WI38 (cell line): Measurements from ENCODE around the gene ADPRM.

Experiments
- H3K4me3 ChIP-seq: 2 replicates; pipeline ENCODE4 v1.5.1; 2011; ENCODE audit warnings: low read depth, mild to moderate bottlenecking, control low read depth, low read length
- TF ChIP-seq, protein P1 (sequence below): IDR thresholded peaks from 2 replicates; pipeline ENCODE4 v1.5.1; 2012; ENCODE audit warnings: low read depth, mild to moderate bottlenecking, control low read depth, low read length

The ADPRM gene

DNA sequence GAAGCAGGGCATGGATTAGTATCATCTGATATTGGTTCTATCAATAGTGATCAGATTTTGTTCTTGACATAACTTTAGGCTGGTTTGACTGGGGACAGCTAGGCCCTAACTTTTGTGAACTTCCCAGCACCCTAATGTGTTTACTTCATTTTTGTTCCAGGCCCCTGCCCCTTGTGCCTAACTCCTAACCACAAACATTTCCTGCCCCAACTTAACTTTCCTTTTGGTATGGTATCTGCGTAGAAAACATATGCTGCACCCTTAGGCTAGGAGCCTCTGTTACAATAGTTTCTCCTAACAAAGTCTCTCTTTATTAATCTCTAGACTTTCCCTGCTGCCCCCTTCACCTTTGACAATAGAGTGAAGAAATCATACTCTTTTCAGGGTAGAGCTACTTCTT, 2.5 kb downstream of the ADPRM start:
- no peak overlapping the region for H3K4me3 ChIP-seq
- TF ChIP-seq, protein P1, sequence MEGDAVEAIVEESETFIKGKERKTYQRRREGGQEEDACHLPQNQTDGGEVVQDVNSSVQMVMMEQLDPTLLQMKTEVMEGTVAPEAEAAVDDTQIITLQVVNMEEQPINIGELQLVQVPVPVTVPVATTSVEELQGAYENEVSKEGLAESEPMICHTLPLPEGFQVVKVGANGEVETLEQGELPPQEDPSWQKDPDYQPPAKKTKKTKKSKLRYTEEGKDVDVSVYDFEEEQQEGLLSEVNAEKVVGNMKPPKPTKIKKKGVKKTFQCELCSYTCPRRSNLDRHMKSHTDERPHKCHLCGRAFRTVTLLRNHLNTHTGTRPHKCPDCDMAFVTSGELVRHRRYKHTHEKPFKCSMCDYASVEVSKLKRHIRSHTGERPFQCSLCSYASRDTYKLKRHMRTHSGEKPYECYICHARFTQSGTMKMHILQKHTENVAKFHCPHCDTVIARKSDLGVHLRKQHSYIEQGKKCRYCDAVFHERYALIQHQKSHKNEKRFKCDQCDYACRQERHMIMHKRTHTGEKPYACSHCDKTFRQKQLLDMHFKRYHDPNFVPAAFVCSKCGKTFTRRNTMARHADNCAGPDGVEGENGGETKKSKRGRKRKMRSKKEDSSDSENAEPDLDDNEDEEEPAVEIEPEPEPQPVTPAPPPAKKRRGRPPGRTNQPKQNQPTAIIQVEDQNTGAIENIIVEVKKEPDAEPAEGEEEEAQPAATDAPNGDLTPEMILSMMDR, result no peak

DNA sequence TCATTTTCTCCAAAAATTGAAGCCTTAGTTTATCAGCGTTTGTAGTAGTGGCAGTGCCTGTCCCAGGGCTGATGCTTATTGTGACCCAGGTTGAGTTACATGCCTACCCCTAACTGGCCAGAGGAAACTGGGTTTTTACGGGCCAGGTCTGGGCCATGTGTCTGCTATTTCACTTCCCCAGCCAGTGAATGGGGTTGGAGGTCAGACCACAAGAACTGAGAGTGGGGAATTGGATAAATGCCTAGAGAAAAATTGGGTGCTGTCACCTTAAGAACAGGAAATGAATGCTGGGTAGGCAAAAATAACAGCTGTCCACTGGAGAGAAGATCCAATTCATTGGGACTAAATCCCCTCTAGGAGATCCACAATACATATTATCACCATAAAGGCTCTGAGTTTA, 5.2 kb downstream of the ADPRM start:
- TF ChIP-seq, protein P1, result no peak
- no peak overlapping the region for H3K4me3 ChIP-seq

DNA sequence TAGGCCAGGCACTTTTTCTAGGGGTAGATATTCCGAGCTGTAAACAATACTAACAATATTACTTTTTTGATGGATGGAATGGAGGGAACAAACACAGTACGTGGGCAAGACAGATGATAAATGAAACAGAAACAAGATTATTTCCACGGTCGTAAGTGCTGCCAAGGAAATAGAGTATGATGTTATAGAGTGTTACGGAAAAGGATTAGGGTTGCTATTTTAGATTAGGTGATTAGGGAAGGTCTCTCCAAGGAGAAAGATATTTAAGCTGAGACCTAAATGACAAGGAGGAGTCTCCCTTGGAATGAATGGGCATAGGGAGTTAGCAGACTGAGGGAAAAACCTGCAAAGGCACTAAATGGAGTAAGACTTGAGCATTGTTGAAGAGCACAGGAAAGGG, 8.3 kb downstream of the ADPRM start:
- TF ChIP-seq, protein P1, result no peak

DNA sequence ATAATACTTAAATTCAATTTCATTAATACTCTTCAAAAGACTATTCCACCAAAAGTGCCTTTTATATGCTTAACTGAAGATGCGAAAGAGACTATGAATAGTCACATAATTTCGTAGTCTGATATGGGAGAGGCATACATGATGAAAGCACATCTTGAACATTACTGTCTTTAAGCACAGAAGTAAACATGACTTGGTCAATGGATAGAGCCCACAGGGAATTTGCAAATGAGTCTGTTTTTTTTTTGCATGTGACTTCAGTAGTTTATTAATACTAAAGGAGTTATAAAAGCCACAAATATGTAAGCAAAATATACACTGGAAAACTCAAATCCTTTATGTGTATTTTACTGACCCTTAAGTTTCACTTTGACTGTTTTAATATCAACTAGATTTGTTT, 15.9 kb downstream of the ADPRM start:
- no peak overlapping the region for H3K4me3 ChIP-seq
- TF ChIP-seq, protein P1, result no peak

More for the DNA sequence above, 8.3 kb downstream of the ADPRM start:
- no peak overlapping the region for H3K4me3 ChIP-seq

DNA sequence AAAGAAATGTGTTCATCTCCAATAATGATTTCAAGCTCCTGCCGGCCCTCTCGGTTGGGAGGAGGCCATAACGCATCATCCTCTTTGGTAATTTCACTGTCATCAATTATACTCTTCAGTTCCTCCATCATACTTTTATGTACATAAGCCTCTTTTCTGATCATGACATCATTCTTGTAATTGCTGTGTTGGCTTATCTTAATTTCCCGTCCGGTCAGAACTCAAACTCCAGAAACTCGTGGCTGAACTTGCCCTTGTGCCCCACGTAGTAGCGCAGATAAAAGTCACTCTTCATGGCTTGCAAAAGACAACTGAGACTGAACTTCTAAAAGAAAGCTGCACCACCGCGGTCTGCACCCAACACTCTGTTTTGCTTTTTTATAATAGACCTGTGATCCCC, 18.8 kb downstream of the ADPRM start:
- TF ChIP-seq, protein P1, result no peak
- no peak overlapping the region for H3K4me3 ChIP-seq

DNA sequence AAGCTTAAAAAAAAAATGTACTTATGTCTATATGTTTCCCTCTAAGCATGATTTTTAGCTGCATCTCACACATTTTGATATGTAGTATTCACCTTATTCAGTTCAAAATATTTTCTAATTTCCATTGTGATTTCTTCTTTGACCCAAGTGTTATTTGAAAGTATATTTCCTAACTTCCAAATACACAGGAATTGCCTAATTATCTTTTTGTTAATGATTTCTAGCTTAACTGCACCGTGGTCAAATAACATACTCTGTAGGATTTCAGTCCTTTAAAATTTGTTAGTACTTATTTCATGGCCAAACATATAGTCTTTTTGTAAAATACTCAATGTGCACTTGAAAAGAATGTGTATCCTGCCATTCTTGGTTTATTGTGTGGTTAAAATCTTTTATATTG, 21.2 kb downstream of the ADPRM start:
- TF ChIP-seq, protein P1, result no peak
- H3K4me3 ChIP-seq, result no peak overlapping the region

DNA sequence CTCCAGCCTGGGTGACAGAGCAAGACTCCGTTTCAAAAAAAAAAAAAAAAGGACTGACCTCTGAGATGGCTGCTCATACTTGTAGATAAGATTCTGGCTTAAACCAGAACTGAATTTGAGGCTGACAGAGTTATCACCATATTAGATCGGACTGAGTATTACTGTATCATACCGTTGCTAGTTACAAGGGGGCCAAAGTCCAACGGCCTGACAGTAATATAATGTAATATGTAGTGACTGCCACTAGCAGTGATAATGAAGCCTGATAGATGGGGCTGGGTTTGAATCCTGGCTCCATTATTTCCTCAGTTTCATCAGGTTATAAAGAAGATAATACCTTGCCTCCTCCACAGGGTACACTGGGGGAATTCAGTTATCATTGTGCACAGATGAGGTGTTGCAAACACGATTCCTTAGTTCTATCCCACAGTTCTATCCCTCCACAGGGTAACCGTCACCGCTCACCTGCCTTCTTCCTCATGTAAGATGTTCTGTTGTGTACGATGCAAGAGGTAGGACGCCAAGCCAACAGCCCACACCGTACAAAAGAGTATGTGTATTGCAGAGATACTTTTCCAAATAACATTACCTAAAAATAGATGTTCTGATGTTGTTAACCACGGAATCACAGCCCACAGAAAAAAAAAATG, 27.3 kb downstream of the ADPRM start:
- TF ChIP-seq, protein P1, result no peak
- no peak overlapping the region for H3K4me3 ChIP-seq
